PFSK-1 (cell line): ENCODE data around the gene HOXB2.

ENCODE experiments used
- FOXP2 ChIP-seq: optimal IDR thresholded peaks from 2 replicates; pipeline ENCODE3; 2011; ENCODE audit warnings: borderline replicate concordance, control low read depth, inconsistent platforms; ENCODE audit not compliant: insufficient read depth; ENCODE audit errors: extremely low read length, extremely low read depth
- POLR2AphosphoS5 ChIP-seq: IDR thresholded peaks from 2 replicates; pipeline ENCODE4 v1.6.1; 2012; ENCODE audit warnings: low read depth, mild to moderate bottlenecking, control low read depth, low read length, moderate library complexity
- REST ChIP-seq, 2 experiments: IDR thresholded peaks; 2 replicates each; pipeline versions ENCODE4 v1.6.1 to v1.8.0; 2011 to 2012; ENCODE audit warnings: low read depth in 2 of 2, low read length in 2 of 2, control low read depth in 1 of 2, inconsistent platforms in 1 of 2, mild to moderate bottlenecking in 1 of 2, moderate library complexity in 1 of 2; ENCODE audit not compliant: insufficient read depth in 1 of 2
- SIN3A ChIP-seq: IDR thresholded peaks from 2 replicates; pipeline ENCODE4 v1.6.1; 2012; ENCODE audit warnings: mild to moderate bottlenecking, low read length, moderate library complexity, borderline replicate concordance; ENCODE audit not compliant: insufficient read depth
- TAF1 ChIP-seq: IDR thresholded peaks from 2 replicates; pipeline ENCODE4 v1.6.1; 2012; ENCODE audit warnings: low read length, control low read depth, borderline replicate concordance; ENCODE audit not compliant: insufficient read depth

HOXB2 gene

GRCh38 chr17:48497103-48497502, 47.8 kb downstream of the HOXB2 start:
- no peak for TF ChIP-seq REST (IDR thresholded peaks at IDR 0.05; ENCODE audit: insufficient read depth in 1 of 2, low read depth in 2 of 2, low read length in 2 of 2)
- no peak for TF ChIP-seq FOXP2
- TF ChIP-seq TAF1 = no peak
- no peak for TF ChIP-seq POLR2AphosphoS5
- no peak for TF ChIP-seq SIN3A

GRCh38 chr17:48494335-48494734, 50.6 kb downstream of the HOXB2 start:
- TF ChIP-seq SIN3A (no peak), FOXP2 (no peak)
